Lower leg skin (tissue), 4 donors: Measurements from ENCODE around the gene EXOC6B. TPM values are rescaled to one million over a fixed set of nuclear protein-coding genes. Genes with fewer than 3 reads are reported as not detected.

ENCODE experiments used
- DNase-seq, 2 donors: peaks; one replicate each; pipeline ENCODE4 v3.0.0-alpha.2; 2019; ENCODE audit warnings: low spot score in 2 of 2
- H3K4me3 ChIP-seq: fragments of 200-600 bp; sonication (generic); 2 replicates; pipeline ENCODE4 v1.5.1; 2017; ENCODE audit warnings: mild to moderate bottlenecking, low read depth; ENCODE audit not compliant: poor library complexity, severe bottlenecking
- POLR2A ChIP-seq, 2 donors: fragments of 450-650 bp; IDR thresholded peaks; one replicate each; pipeline ENCODE4 v1.6.1; 2016 to 2017; ENCODE audit warnings: antibody characterized with exemption in 2 of 2, mild to moderate bottlenecking in 1 of 2, moderate library complexity in 1 of 2
- WGBS, 2 donors: methylation state at CpG; one replicate each; pipeline ENCODE4 v1.1.5; 2018; 5-methylcytosine and 5-hydroxymethylcytosine counted together
- intact Hi-C: fragments of 100-400 bp; cut with DNase I; formaldehyde crosslinking; loops from one replicate; pipeline ENCODE4 v1.15.0; 2023; ENCODE audit warnings: low total_unique reads
- total RNA-seq, 4 donors: library from RNA; depleted of rRNA; stranded (reverse); fragments of >200 nt; gene quantifications; one replicate each; pipeline ENCODE4 v1.1.0, GENCODE V29; 2016
- TF ChIP-seq, protein P1 (sequence below), 3 donors: fragments of 450-650 bp; IDR thresholded peaks; one replicate each; pipeline ENCODE4 v1.5.1; 2016; ENCODE audit warnings: antibody characterized with exemption in 3 of 3, mild to moderate bottlenecking in 3 of 3, moderate library complexity in 2 of 3

Gene EXOC6B
- total RNA-seq = 100 to 1,000 TPM in 3 of 4 donors, 10 to 100 TPM in 1; 85.8 to 164 (median 103) TPM

DNA sequence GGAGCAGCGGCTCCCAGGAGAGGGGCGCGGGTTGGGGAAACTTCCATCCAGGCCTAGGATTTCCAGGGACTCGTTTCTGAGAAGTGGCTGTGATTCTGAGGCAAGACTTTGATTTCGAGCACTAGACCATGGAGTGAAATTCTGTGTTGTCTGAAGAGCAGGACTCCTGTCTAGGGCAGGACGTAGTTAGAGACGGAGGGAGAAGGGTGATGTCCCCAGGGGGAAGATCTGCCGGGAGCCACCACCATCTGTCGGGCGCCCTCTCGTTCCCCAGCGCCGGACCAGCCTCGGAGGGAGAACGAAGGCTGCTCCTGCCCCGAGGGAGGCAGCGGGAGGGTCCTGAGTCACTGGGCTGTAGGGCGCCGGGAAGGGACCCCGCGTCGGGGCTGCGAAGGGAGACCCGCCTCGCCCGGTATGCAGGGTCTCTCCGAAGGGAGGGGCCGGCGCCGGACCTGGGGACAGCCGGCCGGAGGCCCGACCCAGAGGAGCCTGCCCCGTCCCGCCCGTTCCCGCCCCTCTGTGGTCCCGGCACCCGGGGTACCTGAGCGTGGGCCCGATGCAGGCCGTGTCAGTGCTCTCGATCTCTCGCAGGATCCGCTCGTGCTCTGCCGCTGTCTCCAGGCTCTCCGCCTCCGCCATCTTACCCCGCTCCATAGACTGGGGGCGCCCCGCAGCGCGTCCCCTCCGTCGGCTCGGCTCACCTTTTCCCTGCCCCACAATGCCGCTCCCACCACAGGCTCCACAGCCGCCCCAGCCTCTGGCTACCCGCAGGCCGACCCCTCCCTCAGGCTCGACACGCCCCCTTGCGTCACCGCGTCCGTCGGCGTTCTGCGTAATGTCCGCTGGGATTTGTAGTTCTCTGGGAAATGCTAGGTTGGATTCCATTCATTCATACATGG is at the start of gene EXOC6B:
TSS of gene EXOC6B (minus strand) at position 777 of the 899 bp plus-strand sequence.
- 1% methylated on average over 40 to 62 of the region's 71 CpGs for WGBS, 2 donors
- TF ChIP-seq, protein P1, sequence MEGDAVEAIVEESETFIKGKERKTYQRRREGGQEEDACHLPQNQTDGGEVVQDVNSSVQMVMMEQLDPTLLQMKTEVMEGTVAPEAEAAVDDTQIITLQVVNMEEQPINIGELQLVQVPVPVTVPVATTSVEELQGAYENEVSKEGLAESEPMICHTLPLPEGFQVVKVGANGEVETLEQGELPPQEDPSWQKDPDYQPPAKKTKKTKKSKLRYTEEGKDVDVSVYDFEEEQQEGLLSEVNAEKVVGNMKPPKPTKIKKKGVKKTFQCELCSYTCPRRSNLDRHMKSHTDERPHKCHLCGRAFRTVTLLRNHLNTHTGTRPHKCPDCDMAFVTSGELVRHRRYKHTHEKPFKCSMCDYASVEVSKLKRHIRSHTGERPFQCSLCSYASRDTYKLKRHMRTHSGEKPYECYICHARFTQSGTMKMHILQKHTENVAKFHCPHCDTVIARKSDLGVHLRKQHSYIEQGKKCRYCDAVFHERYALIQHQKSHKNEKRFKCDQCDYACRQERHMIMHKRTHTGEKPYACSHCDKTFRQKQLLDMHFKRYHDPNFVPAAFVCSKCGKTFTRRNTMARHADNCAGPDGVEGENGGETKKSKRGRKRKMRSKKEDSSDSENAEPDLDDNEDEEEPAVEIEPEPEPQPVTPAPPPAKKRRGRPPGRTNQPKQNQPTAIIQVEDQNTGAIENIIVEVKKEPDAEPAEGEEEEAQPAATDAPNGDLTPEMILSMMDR (IDR thresholded peaks at IDR 0.05) = no peak
- TF ChIP-seq POLR2A (IDR thresholded peaks at IDR 0.05) = peak in 1 of 2 donors; percentile 24
- H3K4me3 ChIP-seq = peak within 1 kb of the TSS; percentile 73
- intact Hi-C loops = no loop called here
- DNase-seq = peak; percentile 91 to 98

DNA sequence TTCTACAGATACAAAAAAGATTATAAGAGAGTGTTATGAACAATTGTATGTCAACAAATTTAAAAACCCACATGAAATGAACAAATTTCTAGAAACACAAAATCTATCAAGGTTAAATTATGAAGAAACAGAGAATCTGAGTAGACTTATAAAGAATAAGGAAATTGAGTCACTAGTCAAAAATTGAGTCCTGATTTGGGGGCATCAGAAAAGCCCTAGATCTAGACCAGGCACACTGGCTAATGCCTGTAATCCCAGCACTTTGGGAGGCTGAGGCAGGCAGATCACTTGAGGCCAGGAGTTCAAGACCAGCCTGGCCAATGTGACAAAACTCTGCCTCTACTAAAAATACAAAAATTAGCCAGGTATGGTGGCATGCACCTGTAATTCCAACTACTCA is 46.0 kb upstream of the EXOC6B start:
- DNase-seq = no peak
- no peak overlapping the region for H3K4me3 ChIP-seq
- TF ChIP-seq, protein P1 (IDR thresholded peaks at IDR 0.05) = no peak
- TF ChIP-seq POLR2A (IDR thresholded peaks at IDR 0.05) = no peak
- intact Hi-C loops = no loop called here

DNA sequence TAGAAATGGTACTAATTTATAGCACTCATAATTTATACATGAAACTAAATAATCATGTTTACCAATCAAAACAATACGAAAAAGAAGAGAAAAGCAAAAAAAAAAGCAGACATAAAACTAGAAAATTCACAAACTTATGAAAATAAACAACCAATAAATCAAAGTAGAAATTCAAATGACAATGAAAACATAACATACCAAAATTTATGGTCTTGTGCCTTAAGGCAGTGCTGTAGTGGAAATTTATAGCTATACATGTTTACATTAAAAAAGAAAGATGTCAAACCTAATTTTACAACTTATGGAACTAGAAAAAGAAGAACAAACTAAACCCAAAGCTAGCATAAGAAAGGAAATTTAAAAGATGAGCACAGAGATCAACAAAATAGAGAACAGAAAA is 45.2 kb upstream of the EXOC6B start:
- 21 to 27% methylated on average over 1 of the region's 1 CpG for WGBS, 2 donors
- H3K4me3 ChIP-seq = no peak overlapping the region
- DNase-seq = no peak
- intact Hi-C loops = no loop called here
- TF ChIP-seq, protein P1 (IDR thresholded peaks at IDR 0.05) = no peak
- no peak for TF ChIP-seq POLR2A (IDR thresholded peaks at IDR 0.05)

DNA sequence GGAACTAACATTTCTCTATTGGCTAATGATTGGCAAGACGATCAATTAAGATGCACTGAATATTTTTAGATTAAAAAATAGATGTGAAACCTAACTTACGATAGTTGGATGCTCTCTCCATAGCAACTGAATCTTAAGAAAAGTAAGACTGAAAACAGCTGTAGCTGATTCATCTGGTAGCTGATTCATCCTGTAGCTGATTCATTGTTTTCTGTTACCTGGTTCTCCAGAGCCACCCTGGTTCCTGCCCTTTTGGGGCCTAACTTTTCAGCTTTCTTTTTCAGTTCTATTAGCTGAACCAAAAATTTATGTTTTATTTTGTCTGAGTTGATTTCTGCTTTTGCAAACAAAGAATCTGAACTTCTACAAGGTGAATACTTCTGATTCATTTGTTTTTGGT is 38.7 kb upstream of the EXOC6B start:
- WGBS, 2 donors = 32 to 49% methylated on average over 2 of the region's 2 CpGs
- no peak for TF ChIP-seq POLR2A (IDR thresholded peaks at IDR 0.05)
- TF ChIP-seq, protein P1 (IDR thresholded peaks at IDR 0.05) = no peak
- intact Hi-C loops = loop anchor here (5.0 kb wide), 1 partner anchor 92 kb away; no protein-coding TSS in a partner anchor

DNA sequence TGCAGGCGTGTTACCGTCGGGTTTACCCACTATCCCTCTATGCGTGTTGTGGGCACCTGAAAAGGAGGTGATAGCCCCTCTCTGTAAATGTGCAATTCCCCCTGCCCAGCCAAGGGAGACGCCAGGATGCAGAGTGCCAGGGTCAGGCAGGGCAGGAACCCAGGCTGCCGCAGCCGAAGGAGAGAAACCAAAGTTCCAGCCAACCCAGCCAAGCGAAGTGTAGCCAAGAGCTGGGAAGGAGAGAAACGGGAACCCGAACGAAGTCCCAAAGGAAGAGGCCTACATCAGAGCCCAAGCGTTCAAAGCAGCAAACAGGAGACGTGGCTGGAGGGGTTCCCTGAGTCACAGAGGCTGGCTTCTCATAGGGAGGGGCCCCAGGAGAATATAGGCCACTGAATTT is 37.2 kb upstream of the EXOC6B start:
- no peak overlapping the region for H3K4me3 ChIP-seq
- TF ChIP-seq, protein P1 (IDR thresholded peaks at IDR 0.05) = no peak
- TF ChIP-seq POLR2A (IDR thresholded peaks at IDR 0.05) = no peak
- intact Hi-C loops = loop anchor here (5.0 kb wide), 1 partner anchor 91 kb away; no protein-coding TSS in a partner anchor
- no peak for DNase-seq
- 44 to 46% methylated on average over 13 of the region's 13 CpGs for WGBS, 2 donors

More for the DNA sequence above, 38.7 kb upstream of the EXOC6B start:
- no peak for DNase-seq
- no peak overlapping the region for H3K4me3 ChIP-seq
